ENCODE results near the gene ACOT7. TPM values are rescaled to one million over a fixed set of nuclear protein-coding genes. Genes with fewer than 3 reads are reported as not detected.
"Not testable (repeated sequence)": the region's sequence is repeated elsewhere in the genome, so short reads cannot be mapped to it uniquely, and the experiment has no call there.

Gene ACOT7
- total and polyA plus RNA-seq, 9 donors, result 7.5 to 24.0 (median 20.5) TPM

- Histone ChIP-seq H3K36me3 (ENCODE audit: control insufficient read depth, insufficient read depth, low read length) (no peaks in the 10 kb centered on the region), H3K27ac (ENCODE audit: low read length) (peak overlapping the region; percentile 79), H3K4me3 (ENCODE audit: low read length) (no peak overlapping the region), H3K4me1 (ENCODE audit: control insufficient read depth, insufficient read depth, low read length) (peaks cover 23% of the 10 kb centered on the region), H3K27me3 (ENCODE audit: control insufficient read depth, insufficient read depth, low read length) (no peaks in the 10 kb centered on the region), H3K9me3 (replicated peaks; ENCODE audit: control insufficient read depth, low read depth, low read length) (peaks cover 2% of the 10 kb centered on the region)
- 53% methylated on average over 14 of the region's 22 CpGs for WGBS (ENCODE audit: insufficient coverage)
- peak; percentile 35 for DNase-seq
Observed at GRCh38 chr1:6385488-6386191, 7.9 kb downstream of the ACOT7 start.

GRCh38 chr1:6384962-6385361 is 8.6 kb downstream of the ACOT7 start:
- no peak overlapping the region for H3K4me3 ChIP-seq (ENCODE audit: low read length)
- peaks cover 23% of the 10 kb centered on the region for H3K4me1 ChIP-seq (ENCODE audit: control insufficient read depth, insufficient read depth, low read length)
- H3K27ac ChIP-seq (ENCODE audit: low read length), result peak overlapping the region; percentile 79
- H3K36me3 ChIP-seq (ENCODE audit: control insufficient read depth, insufficient read depth, low read length), result no peaks in the 10 kb centered on the region
- peaks cover 2% of the 10 kb centered on the region for H3K9me3 ChIP-seq (replicated peaks; ENCODE audit: control insufficient read depth, low read depth, low read length)
- no peaks in the 10 kb centered on the region for H3K27me3 ChIP-seq (ENCODE audit: control insufficient read depth, insufficient read depth, low read length)
- WGBS (ENCODE audit: insufficient coverage), result 66% methylated on average over 4 of the region's 5 CpGs
- DNase-seq, result peak; percentile 83

GRCh38 chr1:6384135-6384534 is 9.4 kb downstream of the ACOT7 start:
- WGBS (ENCODE audit: insufficient coverage), result no CpG with 5 or more reads among the region's 1 CpG

GRCh38 chr1:6380037-6380436 is 13.5 kb downstream of the ACOT7 start:
- peaks cover 2% of the 10 kb centered on the region for H3K9me3 ChIP-seq (replicated peaks; ENCODE audit: control insufficient read depth, low read depth, low read length)
- no peak overlapping the region for H3K27ac ChIP-seq (ENCODE audit: low read length)
- H3K27me3 ChIP-seq (ENCODE audit: control insufficient read depth, insufficient read depth, low read length), result no peaks in the 10 kb centered on the region
- no CpG with 5 or more reads among the region's 7 CpGs for WGBS (ENCODE audit: insufficient coverage)
- no peak overlapping the region for H3K4me3 ChIP-seq (ENCODE audit: low read length)
- H3K4me1 ChIP-seq (ENCODE audit: control insufficient read depth, insufficient read depth, low read length), result peaks cover 5% of the 10 kb centered on the region
- no peak for DNase-seq
- no peaks in the 10 kb centered on the region for H3K36me3 ChIP-seq (ENCODE audit: control insufficient read depth, insufficient read depth, low read length)

More at GRCh38 chr1:6384135-6384534, 9.4 kb downstream of the ACOT7 start:
- H3K27me3 ChIP-seq (ENCODE audit: control insufficient read depth, insufficient read depth, low read length), result no peaks in the 10 kb centered on the region
- no peak for DNase-seq
- peaks cover 2% of the 10 kb centered on the region for H3K9me3 ChIP-seq (replicated peaks; ENCODE audit: control insufficient read depth, low read depth, low read length)
- H3K27ac ChIP-seq (ENCODE audit: low read length), result no peak overlapping the region
- H3K4me3 ChIP-seq (ENCODE audit: low read length), result no peak overlapping the region
- H3K4me1 ChIP-seq (ENCODE audit: control insufficient read depth, insufficient read depth, low read length), result peaks cover 23% of the 10 kb centered on the region
- H3K36me3 ChIP-seq (ENCODE audit: control insufficient read depth, insufficient read depth, low read length), result no peaks in the 10 kb centered on the region

- H3K4me3 ChIP-seq (ENCODE audit: low read length), result no peak overlapping the region
- peaks cover 4% of the 10 kb centered on the region for H3K4me1 ChIP-seq (ENCODE audit: control insufficient read depth, insufficient read depth, low read length)
- H3K27ac ChIP-seq (ENCODE audit: low read length), result no peak overlapping the region
- WGBS (ENCODE audit: insufficient coverage), result 52% methylated on average over 7 of the region's 12 CpGs
- H3K9me3 ChIP-seq (replicated peaks; ENCODE audit: control insufficient read depth, low read depth, low read length), result no peaks in the 10 kb centered on the region
- H3K27me3 ChIP-seq (ENCODE audit: control insufficient read depth, insufficient read depth, low read length), result no peaks in the 10 kb centered on the region
- no peak for DNase-seq
- H3K36me3 ChIP-seq (ENCODE audit: control insufficient read depth, insufficient read depth, low read length), result no peaks in the 10 kb centered on the region
Observed at GRCh38 chr1:6378096-6378746, 15.3 kb downstream of the ACOT7 start.

- Histone ChIP-seq H3K27ac (ENCODE audit: low read length) (no peak overlapping the region), H3K27me3 (ENCODE audit: control insufficient read depth, insufficient read depth, low read length) (no peaks in the 10 kb centered on the region), H3K4me3 (ENCODE audit: low read length) (no peak overlapping the region), H3K36me3 (ENCODE audit: control insufficient read depth, insufficient read depth, low read length) (no peaks in the 10 kb centered on the region), H3K9me3 (replicated peaks; ENCODE audit: control insufficient read depth, low read depth, low read length) (no peaks in the 10 kb centered on the region), H3K4me1 (ENCODE audit: control insufficient read depth, insufficient read depth, low read length) (peaks cover 4% of the 10 kb centered on the region)
- WGBS (ENCODE audit: insufficient coverage), result 78% methylated on average over 6 of the region's 8 CpGs
- no peak for DNase-seq
Observed at GRCh38 chr1:6373961-6374720, 19.4 kb downstream of the ACOT7 start.

- not testable (repeated sequence) for H3K9me3 ChIP-seq (replicated peaks; ENCODE audit: control insufficient read depth, low read depth, low read length); H3K4me1 ChIP-seq (ENCODE audit: control insufficient read depth, insufficient read depth, low read length); H3K36me3 ChIP-seq (ENCODE audit: control insufficient read depth, insufficient read depth, low read length); H3K4me3 ChIP-seq (ENCODE audit: low read length); H3K27ac ChIP-seq (ENCODE audit: low read length); H3K27me3 ChIP-seq (ENCODE audit: control insufficient read depth, insufficient read depth, low read length); DNase-seq
- WGBS (ENCODE audit: insufficient coverage), result 93% methylated on average over 3 of the region's 7 CpGs
Observed at GRCh38 chr1:6372236-6372635, 21.3 kb downstream of the ACOT7 start.

- no CpG with 5 or more reads among the region's 4 CpGs for WGBS (ENCODE audit: insufficient coverage)
- Histone ChIP-seq H3K27ac (ENCODE audit: low read length) (no peak overlapping the region), H3K36me3 (ENCODE audit: control insufficient read depth, insufficient read depth, low read length) (no peaks in the 10 kb centered on the region), H3K4me1 (ENCODE audit: control insufficient read depth, insufficient read depth, low read length) (peaks cover 4% of the 10 kb centered on the region), H3K27me3 (ENCODE audit: control insufficient read depth, insufficient read depth, low read length) (no peaks in the 10 kb centered on the region), H3K4me3 (ENCODE audit: low read length) (no peak overlapping the region), H3K9me3 (replicated peaks; ENCODE audit: control insufficient read depth, low read depth, low read length) (no peaks in the 10 kb centered on the region)
- no peak for DNase-seq
Observed at GRCh38 chr1:6370006-6370405, 23.6 kb downstream of the ACOT7 start.

- no peaks in the 10 kb centered on the region for H3K9me3 ChIP-seq (replicated peaks; ENCODE audit: control insufficient read depth, low read depth, low read length)
- no peaks in the 10 kb centered on the region for H3K4me1 ChIP-seq (ENCODE audit: control insufficient read depth, insufficient read depth, low read length)
- DNase-seq, result peak; percentile 49
- H3K27me3 ChIP-seq (ENCODE audit: control insufficient read depth, insufficient read depth, low read length), result no peaks in the 10 kb centered on the region
- no peak overlapping the region for H3K4me3 ChIP-seq (ENCODE audit: low read length)
- H3K36me3 ChIP-seq (ENCODE audit: control insufficient read depth, insufficient read depth, low read length), result no peaks in the 10 kb centered on the region
- H3K27ac ChIP-seq (ENCODE audit: low read length), result no peak overlapping the region
- 84% methylated on average over 8 of the region's 9 CpGs for WGBS (ENCODE audit: insufficient coverage)
Observed at GRCh38 chr1:6367381-6368012, 26.1 kb downstream of the ACOT7 start.

- Histone ChIP-seq H3K27me3 (ENCODE audit: control insufficient read depth, insufficient read depth, low read length) (no peaks in the 10 kb centered on the region), H3K4me3 (ENCODE audit: low read length) (no peak overlapping the region), H3K27ac (ENCODE audit: low read length) (no peak overlapping the region), H3K4me1 (ENCODE audit: control insufficient read depth, insufficient read depth, low read length) (peaks cover 5% of the 10 kb centered on the region), H3K9me3 (replicated peaks; ENCODE audit: control insufficient read depth, low read depth, low read length) (no peaks in the 10 kb centered on the region), H3K36me3 (ENCODE audit: control insufficient read depth, insufficient read depth, low read length) (no peaks in the 10 kb centered on the region)
- WGBS (ENCODE audit: insufficient coverage), result 69% methylated on average over 1 of the region's 5 CpGs
- DNase-seq, result no peak
Observed at GRCh38 chr1:6365047-6365446, 28.5 kb downstream of the ACOT7 start.

Data from muscle of leg (tissue), 11 donors.